ENCODE data around the gene PHF21A.

Gene PHF21A

GRCh38 chr11:46066335-46066734 lies 54.9 kb downstream of the PHF21A start:
- Histone ChIP-seq H3K9me3 (ENCODE audit: control insufficient read depth, low read length) (no peaks in the 10 kb centered on the region), H3K9ac (no peak overlapping the region), H3K27me3 (ENCODE audit: control insufficient read depth, insufficient read depth, low read length) (no peaks in the 10 kb centered on the region), H2AFZ (no peak overlapping the region), H3K36me3 (ENCODE audit: control insufficient read depth, insufficient read depth, low read length) (no peaks in the 10 kb centered on the region), H3K79me2 (peaks cover 7% of the 10 kb centered on the region), H3K4me2 (ENCODE audit: low read length) (no peak overlapping the region), H3K4me1 (peaks cover 4% of the 10 kb centered on the region), H3K27ac (no peak overlapping the region), H3K4me3 (ENCODE audit: low read depth, low read length) (no peak overlapping the region)
- no peak for TF ChIP-seq CTCF (IDR thresholded peaks at IDR 0.05)

GRCh38 chr11:46065681-46066080 lies 55.6 kb downstream of the PHF21A start:
- no peak overlapping the region for H3K27ac ChIP-seq
- H3K4me3 ChIP-seq (ENCODE audit: low read depth, low read length) = no peak overlapping the region
- H3K9me3 ChIP-seq (ENCODE audit: control insufficient read depth, low read length) = no peaks in the 10 kb centered on the region
- no peaks in the 10 kb centered on the region for H3K27me3 ChIP-seq (ENCODE audit: control insufficient read depth, insufficient read depth, low read length)
- H3K36me3 ChIP-seq (ENCODE audit: control insufficient read depth, insufficient read depth, low read length) = no peaks in the 10 kb centered on the region
- peaks cover 7% of the 10 kb centered on the region for H3K79me2 ChIP-seq
- no peak for TF ChIP-seq CTCF (IDR thresholded peaks at IDR 0.05)
- peaks cover 4% of the 10 kb centered on the region for H3K4me1 ChIP-seq
- H3K9ac ChIP-seq = no peak overlapping the region
- no peak overlapping the region for H2AFZ ChIP-seq
- H3K4me2 ChIP-seq (ENCODE audit: low read length) = no peak overlapping the region

- no peak overlapping the region for H3K9ac ChIP-seq
- H3K27ac ChIP-seq = no peak overlapping the region
- no peak for TF ChIP-seq CTCF (IDR thresholded peaks at IDR 0.05)
- H3K4me1 ChIP-seq = peaks cover 4% of the 10 kb centered on the region
- H3K4me3 ChIP-seq (ENCODE audit: low read depth, low read length) = no peak overlapping the region
- peaks cover 7% of the 10 kb centered on the region for H3K79me2 ChIP-seq
- H3K27me3 ChIP-seq (ENCODE audit: control insufficient read depth, insufficient read depth, low read length) = no peaks in the 10 kb centered on the region
- no peaks in the 10 kb centered on the region for H3K9me3 ChIP-seq (ENCODE audit: control insufficient read depth, low read length)
- no peak overlapping the region for H3K4me2 ChIP-seq (ENCODE audit: low read length)
- no peaks in the 10 kb centered on the region for H3K36me3 ChIP-seq (ENCODE audit: control insufficient read depth, insufficient read depth, low read length)
- H2AFZ ChIP-seq = no peak overlapping the region
These were observed 57.0 kb downstream of the PHF21A start for GRCh38 chr11:46064221-46064620.

GRCh38 chr11:46063138-46063537 lies 58.1 kb downstream of the PHF21A start:
- TF ChIP-seq CTCF (IDR thresholded peaks at IDR 0.05) = no peak
- Histone ChIP-seq H3K4me2 (ENCODE audit: low read length) (no peak overlapping the region), H3K27ac (no peak overlapping the region), H2AFZ (no peak overlapping the region), H3K27me3 (ENCODE audit: control insufficient read depth, insufficient read depth, low read length) (no peaks in the 10 kb centered on the region), H3K9ac (no peak overlapping the region), H3K36me3 (ENCODE audit: control insufficient read depth, insufficient read depth, low read length) (no peaks in the 10 kb centered on the region), H3K9me3 (ENCODE audit: control insufficient read depth, low read length) (no peaks in the 10 kb centered on the region), H3K4me1 (peaks cover 6% of the 10 kb centered on the region), H3K4me3 (ENCODE audit: low read depth, low read length) (no peak overlapping the region), H3K79me2 (peaks cover 7% of the 10 kb centered on the region)

GRCh38 chr11:46060013-46060412 lies 61.2 kb downstream of the PHF21A start:
- H3K9me3 ChIP-seq (ENCODE audit: control insufficient read depth, low read length) = no peaks in the 10 kb centered on the region
- H3K4me3 ChIP-seq (ENCODE audit: low read depth, low read length) = no peak overlapping the region
- H3K27me3 ChIP-seq (ENCODE audit: control insufficient read depth, insufficient read depth, low read length) = no peaks in the 10 kb centered on the region
- H2AFZ ChIP-seq = no peak overlapping the region
- H3K9ac ChIP-seq = no peak overlapping the region
- H3K27ac ChIP-seq = no peak overlapping the region
- H3K4me1 ChIP-seq = peaks cover 13% of the 10 kb centered on the region
- TF ChIP-seq CTCF (IDR thresholded peaks at IDR 0.05) = no peak
- peaks cover 7% of the 10 kb centered on the region for H3K79me2 ChIP-seq
- H3K36me3 ChIP-seq (ENCODE audit: control insufficient read depth, insufficient read depth, low read length) = no peaks in the 10 kb centered on the region
- H3K4me2 ChIP-seq (ENCODE audit: low read length) = no peak overlapping the region
